HG03060 (cell line): ENCODE results near the gene ZNF581.

Source experiments
- ATAC-seq: cut with Tn5 transposase; IDR thresholded peaks from one replicate; pipeline ENCODE4 v1.9.1; 2021; ENCODE audit warnings: low read depth, moderate number of reproducible peaks; ENCODE audit not compliant: unreplicated experiment

The ZNF581 gene

DNA sequence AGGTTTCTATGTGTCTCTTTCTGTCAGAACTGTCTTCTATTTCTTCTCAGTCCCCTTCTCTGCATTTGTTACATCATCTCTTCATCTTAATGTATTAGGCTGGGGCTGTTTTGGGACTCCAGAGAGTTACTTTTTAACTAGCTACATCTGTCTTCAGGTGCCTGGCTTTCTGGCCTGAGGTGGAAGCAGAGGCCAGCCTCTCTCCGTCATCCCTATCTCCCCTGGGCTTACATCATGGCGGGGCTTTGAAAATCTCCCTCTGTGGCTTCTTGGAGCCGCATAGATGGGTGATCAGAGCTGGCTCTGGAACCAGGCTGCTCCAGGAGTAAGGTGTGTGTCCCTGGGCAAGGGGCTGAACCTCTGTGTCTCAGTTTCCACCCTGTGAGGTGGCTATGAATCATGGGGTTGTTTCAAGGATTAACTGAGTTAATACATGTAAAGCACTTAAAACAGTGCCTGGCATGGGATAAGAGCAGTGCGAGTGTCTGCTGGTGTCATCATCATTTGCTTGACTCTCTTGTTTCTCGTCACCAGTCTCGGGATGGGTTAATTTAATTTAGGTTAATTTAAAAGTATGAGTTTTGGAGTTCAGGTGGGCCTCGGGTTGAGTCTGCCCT, 33.5 kb downstream of the ZNF581 start:
- ATAC-seq: no peak

DNA sequence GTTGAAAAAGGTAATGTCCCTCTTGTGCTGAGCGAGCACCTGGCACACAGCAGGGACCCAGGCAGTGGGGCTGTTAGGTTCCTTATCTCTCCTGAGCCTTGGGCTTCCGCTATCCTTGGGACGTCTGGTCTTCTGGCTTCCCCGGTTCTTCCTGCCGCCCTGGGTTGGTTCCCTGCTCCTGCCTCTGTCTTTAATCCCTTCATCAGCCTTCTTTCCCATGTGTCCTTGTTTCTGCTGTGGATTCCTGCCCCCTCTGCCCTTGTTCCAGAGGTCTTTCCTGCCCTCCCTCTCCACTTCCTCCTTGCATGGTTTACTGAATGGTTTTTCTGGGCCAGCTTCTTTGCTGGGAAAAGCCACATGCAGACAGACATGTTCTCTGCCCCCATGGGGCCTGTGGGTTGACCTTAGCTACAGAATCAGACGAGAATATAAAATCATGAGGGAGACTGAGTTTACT, 34.2 kb downstream of the ZNF581 start:
- no peak for ATAC-seq

DNA sequence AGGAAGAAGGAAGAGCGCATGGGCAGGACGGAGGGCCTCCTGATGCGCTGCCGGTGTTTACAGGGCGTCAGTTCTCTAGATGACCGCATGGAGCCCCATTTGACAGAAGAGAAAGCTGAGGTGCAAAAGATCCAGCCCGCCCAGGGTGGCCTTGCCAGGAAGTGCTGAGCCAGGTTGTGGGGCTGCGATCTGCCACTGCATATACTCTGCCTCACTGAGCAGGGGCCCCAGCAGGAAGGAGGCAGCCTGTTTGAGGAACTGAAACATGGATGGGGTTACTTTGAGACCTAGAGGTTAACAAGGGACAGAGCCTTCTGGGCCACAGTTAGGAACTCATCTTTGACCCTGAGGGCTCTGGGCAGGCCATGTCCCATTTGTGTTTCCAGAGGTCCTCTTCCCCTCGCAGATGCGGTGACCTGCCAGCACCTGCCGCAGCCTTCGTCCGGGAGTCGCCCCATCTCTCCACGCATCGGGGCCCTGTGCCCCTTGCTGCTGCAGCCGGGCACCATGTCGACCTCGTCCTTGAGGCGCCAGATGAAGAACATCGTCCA, 34.7 kb downstream of the ZNF581 start:
- peak; percentile 56 for ATAC-seq

GRCh38 chr19:55679343-55680257, 36.2 kb downstream of the ZNF581 start:
- no peak for ATAC-seq

GRCh38 chr19:55680339-55681130, 37.1 kb downstream of the ZNF581 start:
- ATAC-seq: no peak

GRCh38 chr19:55681131-55682092, 38.0 kb downstream of the ZNF581 start:
- no peak for ATAC-seq

GRCh38 chr19:55683449-55684261, 40.2 kb downstream of the ZNF581 start:
- ATAC-seq: no peak

- ATAC-seq: no peak
These were observed 41.7 kb downstream of the ZNF581 start for GRCh38 chr19:55684946-55685681.

GRCh38 chr19:55685776-55686175, 42.3 kb downstream of the ZNF581 start:
- ATAC-seq: no peak

GRCh38 chr19:55686311-55687050, 43.0 kb downstream of the ZNF581 start:
- ATAC-seq: no peak

DNA sequence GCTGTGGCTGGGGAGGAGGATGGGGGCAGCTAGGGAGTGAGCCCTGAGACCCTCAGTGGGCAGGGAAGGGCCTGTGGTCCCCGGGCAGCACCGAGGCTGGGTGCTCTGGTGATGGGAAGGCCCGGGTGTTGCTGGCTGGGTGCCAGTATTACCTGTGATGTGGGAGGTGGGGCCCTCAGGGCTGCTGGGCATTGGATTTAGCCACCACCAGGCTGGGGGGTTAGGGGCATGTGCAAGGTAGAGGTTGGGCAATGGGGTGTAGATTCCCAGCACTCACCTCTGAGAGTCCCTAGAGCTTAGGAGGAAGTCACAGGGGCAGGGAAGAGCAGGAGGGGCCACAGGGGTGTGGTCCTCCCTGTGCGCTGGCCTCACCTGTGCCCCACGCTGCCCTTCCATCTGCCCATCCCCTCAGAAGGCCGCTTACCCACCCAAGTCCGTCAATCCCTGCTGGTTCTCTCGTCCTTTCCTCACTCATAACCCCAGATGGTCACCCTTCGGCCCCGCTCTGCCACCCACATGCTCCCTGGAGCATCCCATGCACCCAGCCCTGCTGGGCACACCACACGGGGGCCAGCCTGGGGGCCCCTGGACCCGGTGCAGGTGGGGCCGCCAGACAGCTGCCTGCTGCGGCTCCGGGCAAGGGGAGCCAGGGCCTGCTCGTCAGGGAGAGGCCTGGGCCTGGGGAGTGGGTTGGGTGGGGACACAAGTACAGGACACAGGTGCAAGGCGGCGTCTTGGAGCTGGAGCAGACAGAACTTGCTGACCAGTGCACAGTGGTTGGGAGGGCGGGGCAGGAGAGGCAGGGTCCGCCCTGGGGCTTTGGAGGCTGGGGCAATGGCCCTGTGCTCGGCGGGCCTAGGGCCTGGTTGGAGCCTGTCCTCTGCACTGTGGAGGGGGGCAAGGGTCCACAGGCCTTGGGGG, 44.1 kb downstream of the ZNF581 start:
- ATAC-seq: no peak

DNA sequence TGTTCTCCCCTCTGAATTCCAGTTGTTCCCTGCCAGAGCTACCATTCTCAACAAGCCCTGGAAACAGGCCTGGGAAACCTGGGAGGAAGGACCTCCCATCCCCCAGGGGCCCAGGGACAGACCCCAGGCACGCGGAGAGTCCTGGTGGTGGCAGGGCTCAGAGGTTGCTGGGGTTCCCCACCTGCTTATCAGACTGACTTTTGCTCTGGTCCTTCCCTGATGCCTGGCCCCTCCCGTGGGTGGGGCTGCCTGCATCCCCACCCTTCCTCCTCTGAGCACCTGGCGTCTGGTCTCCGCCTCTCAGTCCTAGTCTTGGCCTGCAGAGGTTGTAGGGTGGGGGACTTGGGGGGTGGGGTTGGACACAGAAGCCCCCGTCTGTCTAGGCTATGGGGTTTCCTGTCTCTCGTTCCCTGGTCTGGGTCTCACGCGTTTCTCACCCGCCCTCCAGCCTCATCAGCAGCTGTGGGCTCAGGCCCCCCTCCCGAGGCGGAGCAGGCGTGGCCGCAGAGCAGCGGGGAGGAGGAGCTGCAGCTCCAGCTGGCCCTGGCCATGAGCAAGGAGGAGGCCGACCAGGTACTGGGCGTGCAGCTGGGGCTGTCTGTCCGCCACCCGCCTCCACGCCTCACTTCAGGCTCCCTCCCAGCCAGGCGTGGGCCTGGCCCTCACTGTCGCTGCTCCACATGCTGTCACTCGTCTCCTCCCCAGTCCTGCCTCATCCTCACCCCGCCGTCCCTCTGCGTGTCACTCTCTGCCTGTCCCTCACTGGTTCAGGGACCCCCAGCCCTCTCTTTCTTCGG, 45.2 kb downstream of the ZNF581 start:
- no peak for ATAC-seq

- ATAC-seq: no peak
These were observed 46.1 kb downstream of the ZNF581 start for GRCh38 chr19:55689411-55690108.

- no peak for ATAC-seq
These were observed 46.8 kb downstream of the ZNF581 start for GRCh38 chr19:55690109-55690768.
